Brain microvascular endothelial cell (primary cell): ENCODE measurements around the gene DPP10.

Source experiments
- DNase-seq: peaks from one replicate; pipeline ENCODE4 v3.0.0-alpha.2; 2020
- H3K27ac ChIP-seq: fragments of 250-450 bp; sonication (Bioruptor Pico); 2 replicates; pipeline ENCODE4 v1.5.1; 2020; ENCODE audit warnings: mild to moderate bottlenecking, moderate library complexity
- H3K27me3 ChIP-seq: fragments of 250-450 bp; sonication (Bioruptor Pico); replicated peaks from 2 replicates; pipeline ENCODE4 v1.5.1; 2020; ENCODE audit warnings: mild to moderate bottlenecking
- H3K36me3 ChIP-seq: fragments of 250-450 bp; sonication (Bioruptor Pico); replicated peaks from 2 replicates; pipeline ENCODE4 v1.5.1; 2020; ENCODE audit warnings: mild to moderate bottlenecking
- H3K4me3 ChIP-seq: 2 replicates; pipeline ENCODE4 v1.5.1; 2011; ENCODE audit warnings: low read depth, mild to moderate bottlenecking, control low read depth, low read length, moderate library complexity
- CTCF ChIP-seq: IDR thresholded peaks from 2 replicates; pipeline ENCODE4 v1.5.1; 2011; ENCODE audit warnings: low read depth, mild to moderate bottlenecking, moderate library complexity, low read length, control low read depth, inconsistent platforms; ENCODE audit errors: missing control alignments
- in situ Hi-C: cut with HindIII; loops from 2 replicates; pipeline ENCODE4 v1.10.0; 2017; ENCODE audit warnings: low sequenced_read_pairs, low pct_ligation_motif_present

The DPP10 gene

GRCh38 chr2:114926303-114926702, 483.9 kb downstream of the DPP10 start:
- H3K27me3 ChIP-seq, result no peaks in the 10 kb centered on the region
- DNase-seq, result no peak
- no peaks in the 10 kb centered on the region for H3K36me3 ChIP-seq
- no peak overlapping the region for H3K27ac ChIP-seq
- in situ Hi-C loops, result no loop called here
- no peak for TF ChIP-seq CTCF
- no peak overlapping the region for H3K4me3 ChIP-seq

GRCh38 chr2:114929225-114929624, 486.8 kb downstream of the DPP10 start:
- in situ Hi-C loops, result no loop called here
- DNase-seq, result no peak
- H3K4me3 ChIP-seq, result no peak overlapping the region
- no peaks in the 10 kb centered on the region for H3K36me3 ChIP-seq
- no peaks in the 10 kb centered on the region for H3K27me3 ChIP-seq
- no peak overlapping the region for H3K27ac ChIP-seq
- no peak for TF ChIP-seq CTCF

GRCh38 chr2:114933671-114934241, 491.3 kb downstream of the DPP10 start:
- DNase-seq, result no peak
- no peaks in the 10 kb centered on the region for H3K27me3 ChIP-seq
- no peak overlapping the region for H3K4me3 ChIP-seq
- H3K27ac ChIP-seq, result no peak overlapping the region
- in situ Hi-C loops, result no loop called here
- H3K36me3 ChIP-seq, result no peaks in the 10 kb centered on the region
- no peak for TF ChIP-seq CTCF

GRCh38 chr2:114935031-114935430, 492.6 kb downstream of the DPP10 start:
- DNase-seq, result no peak
- no peak for TF ChIP-seq CTCF
- no peak overlapping the region for H3K27ac ChIP-seq
- H3K36me3 ChIP-seq, result no peaks in the 10 kb centered on the region
- in situ Hi-C loops, result no loop called here
- H3K4me3 ChIP-seq, result no peak overlapping the region
- H3K27me3 ChIP-seq, result no peaks in the 10 kb centered on the region

GRCh38 chr2:114937366-114937930, 495.0 kb downstream of the DPP10 start:
- in situ Hi-C loops, result no loop called here
- Histone ChIP-seq H3K27me3 (no peaks in the 10 kb centered on the region), H3K36me3 (no peaks in the 10 kb centered on the region), H3K27ac (no peak overlapping the region), H3K4me3 (no peak overlapping the region)
- no peak for DNase-seq
- TF ChIP-seq CTCF, result no peak
